Psoas muscle (tissue), 8 donors: ENCODE measurements around the gene CHCHD4. TPM values are rescaled to one million over a fixed set of nuclear protein-coding genes. Genes with fewer than 3 reads are reported as not detected.
A peak's percentile ranks its signal among the peaks of the same experiment; 100 is the strongest.

Source experiments
- ATAC-seq, 4 donors: fragments of 200-7000 bp; cut with Tn5 transposase; one replicate each; pipeline ENCODE4 v1.9.1; 2020; ENCODE audit warnings: moderate library complexity in 3 of 4, mild to moderate bottlenecking in 2 of 4
- DNase-seq, 2 donors: peaks; one replicate each; pipeline ENCODE4 v3.0.0-alpha.2; 2020
- H3K27ac ChIP-seq: fragments of 200-600 bp; one replicate; pipeline ENCODE4 v1.8.0; 2022
- H3K27me3 ChIP-seq, 3 donors: fragments of 200-600 bp in 1 of 3; one replicate each; pipeline versions ENCODE4 v1.6.1 to v1.8.0; 2013 to 2022; ENCODE audit warnings: low read length in 2 of 3, mild to moderate bottlenecking in 2 of 3, moderate library complexity in 1 of 3; ENCODE audit not compliant: insufficient read depth in 3 of 3
- H3K36me3 ChIP-seq, 2 donors: fragments of 200-600 bp in 1 of 2; one replicate each; pipeline versions ENCODE4 v1.6.1 to v1.8.0; 2013 to 2022; ENCODE audit warnings: low read depth in 1 of 2, mild to moderate bottlenecking in 1 of 2, moderate library complexity in 1 of 2; ENCODE audit not compliant: insufficient read depth in 1 of 2
- H3K4me1 ChIP-seq: fragments of 200-600 bp; one replicate; pipeline ENCODE4 v1.8.0; 2022
- H3K4me3 ChIP-seq: fragments of 200-600 bp; one replicate; pipeline ENCODE4 v1.8.0; 2022; ENCODE audit warnings: mild to moderate bottlenecking
- H3K9me3 ChIP-seq: fragments of 200-600 bp; one replicate; pipeline ENCODE4 v1.8.0; 2022
- WGBS, 3 donors: extraction: QIAGEN DNeasy Blood & Tissue Kit; methylation state at CpG; one replicate each; pipeline versions ENCODE4 v1.1.6 to v1.1.7; 2013; 5-methylcytosine and 5-hydroxymethylcytosine counted together
- intact Hi-C, 2 donors: fragments of 100-400 bp; cut with DNase I; formaldehyde crosslinking; loops; one replicate each; pipeline versions ENCODE4 v1.11.0 to v1.14.2; 2022
- polyA plus RNA-seq, 3 donors: library from polyadenylated mRNA; stranded (reverse); fragments of 200-250 nt; gene quantifications; one replicate each; pipeline ENCODE4 v1.2.3, GENCODE V29; 2013
- total RNA-seq, 4 donors: library from RNA; stranded (reverse); fragmentation: NEBNext Ultra II Directional in 2 of 4; extraction: Animal tissue kit (Norgen Biotek cat#: 25700) in 2 of 4; gene quantifications; one replicate each; pipeline versions ENCODE4 v1.2.1 to v1.2.4, GENCODE V29; 2021 to 2023
- TF ChIP-seq, protein P1 (sequence below): fragments of 200-600 bp; IDR thresholded peaks from one replicate; pipeline ENCODE4 v1.8.0; 2022; ENCODE audit warnings: antibody characterized with exemption
- donor health status: healthy with polysubstance abuse.
- donor health status: DM: no; HTN: no; CAD: no; lungs with moderate emphysema.
- donor health status: Bipolar disorder and iron deficiency.
- donor health status: healthy.
- donor health status: DM: yes; HTN: yes; CAD: no.
- donor health status: DM: no; HTN: no; CAD: no.
- donor health status: DM: no; HTN: no; CAD: no.
- donor health status: DM: yes; HTN: yes; CAD: no.

CHCHD4 gene
- total and polyA plus RNA-seq, 7 donors = 18.5 to 55.4 (median 26.8) TPM

DNA sequence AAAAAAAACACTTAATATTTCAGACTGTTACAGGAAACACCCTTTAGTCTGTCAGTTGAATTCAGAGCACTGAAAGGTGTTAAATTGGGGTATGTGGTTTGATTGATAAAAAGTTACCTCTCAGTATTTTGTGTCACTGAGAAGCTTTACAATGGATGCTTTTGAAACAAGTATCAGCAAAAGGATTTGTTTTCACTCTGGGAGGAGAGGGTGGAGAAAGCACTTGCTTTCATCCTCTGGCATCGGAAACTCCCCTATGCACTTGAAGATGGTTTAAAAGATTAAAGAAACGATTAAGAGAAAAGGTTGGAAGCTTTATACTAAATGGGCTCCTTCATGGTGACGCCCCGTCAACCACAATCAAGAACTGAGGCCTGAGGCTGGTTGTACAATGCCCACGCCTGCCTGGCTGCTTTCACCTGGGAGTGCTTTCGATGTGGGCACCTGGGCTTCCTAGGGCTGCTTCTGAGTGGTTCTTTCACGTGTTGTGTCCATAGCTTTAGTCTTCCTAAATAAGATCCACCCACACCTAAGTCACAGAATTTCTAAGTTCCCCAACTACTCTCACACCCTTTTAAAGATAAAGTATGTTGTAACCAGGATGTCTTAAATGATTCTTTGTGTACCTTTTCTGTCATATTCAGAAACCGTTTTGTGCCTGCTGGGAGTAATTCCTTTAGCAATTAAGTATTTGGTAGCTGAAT is 18.0 kb upstream of the CHCHD4 start:
- no peaks in the 10 kb centered on the region for H3K27me3 ChIP-seq
- intact Hi-C loops = loop anchor here in 1 of 2 donors (5.0 kb wide), 1 partner anchor 35 kb away; the partner anchor contains the start of genes LSM3 and XPC
- no peaks in the 10 kb centered on the region for H3K9me3 ChIP-seq
- no peak overlapping the region for H3K4me3 ChIP-seq
- H3K36me3 ChIP-seq = peaks cover 0 to 81% of the 10 kb centered on the region in 2 donors
- 82 to 89% (median 86%) methylated on average over 8 of the region's 8 CpGs for WGBS, 3 donors
- DNase-seq (no peak), ATAC-seq (no peak)
- H3K27ac ChIP-seq = peak overlapping the region; percentile 79
- TF ChIP-seq, protein P1, sequence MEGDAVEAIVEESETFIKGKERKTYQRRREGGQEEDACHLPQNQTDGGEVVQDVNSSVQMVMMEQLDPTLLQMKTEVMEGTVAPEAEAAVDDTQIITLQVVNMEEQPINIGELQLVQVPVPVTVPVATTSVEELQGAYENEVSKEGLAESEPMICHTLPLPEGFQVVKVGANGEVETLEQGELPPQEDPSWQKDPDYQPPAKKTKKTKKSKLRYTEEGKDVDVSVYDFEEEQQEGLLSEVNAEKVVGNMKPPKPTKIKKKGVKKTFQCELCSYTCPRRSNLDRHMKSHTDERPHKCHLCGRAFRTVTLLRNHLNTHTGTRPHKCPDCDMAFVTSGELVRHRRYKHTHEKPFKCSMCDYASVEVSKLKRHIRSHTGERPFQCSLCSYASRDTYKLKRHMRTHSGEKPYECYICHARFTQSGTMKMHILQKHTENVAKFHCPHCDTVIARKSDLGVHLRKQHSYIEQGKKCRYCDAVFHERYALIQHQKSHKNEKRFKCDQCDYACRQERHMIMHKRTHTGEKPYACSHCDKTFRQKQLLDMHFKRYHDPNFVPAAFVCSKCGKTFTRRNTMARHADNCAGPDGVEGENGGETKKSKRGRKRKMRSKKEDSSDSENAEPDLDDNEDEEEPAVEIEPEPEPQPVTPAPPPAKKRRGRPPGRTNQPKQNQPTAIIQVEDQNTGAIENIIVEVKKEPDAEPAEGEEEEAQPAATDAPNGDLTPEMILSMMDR = no peak
- H3K4me1 ChIP-seq = peaks cover 39% of the 10 kb centered on the region

DNA sequence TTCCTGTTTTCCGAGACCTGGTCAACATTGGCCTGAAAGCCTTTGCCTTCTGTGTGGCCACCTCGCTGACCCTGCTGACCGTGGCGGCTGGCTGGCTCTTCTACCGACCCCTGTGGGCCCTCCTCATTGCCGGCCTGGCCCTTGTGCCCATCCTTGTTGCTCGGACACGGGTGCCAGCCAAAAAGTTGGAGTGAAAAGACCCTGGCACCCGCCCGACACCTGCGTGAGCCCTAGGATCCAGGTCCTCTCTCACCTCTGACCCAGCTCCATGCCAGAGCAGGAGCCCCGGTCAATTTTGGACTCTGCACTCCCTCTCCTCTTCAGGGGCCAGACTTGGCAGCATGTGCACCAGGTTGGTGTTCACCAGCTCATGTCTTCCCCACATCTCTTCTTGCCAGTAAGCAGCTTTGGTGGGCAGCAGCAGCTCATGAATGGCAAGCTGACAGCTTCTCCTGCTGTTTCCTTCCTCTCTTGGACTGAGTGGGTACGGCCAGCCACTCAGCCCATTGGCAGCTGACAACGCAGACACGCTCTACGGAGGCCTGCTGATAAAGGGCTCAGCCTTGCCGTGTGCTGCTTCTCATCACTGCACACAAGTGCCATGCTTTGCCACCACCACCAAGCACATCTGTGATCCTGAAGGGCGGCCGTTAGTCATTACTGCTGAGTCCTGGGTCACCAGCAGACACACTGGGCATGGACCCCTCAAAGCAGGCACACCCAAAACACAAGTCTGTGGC is 17.1 kb upstream of the CHCHD4 start:
- Histone ChIP-seq H3K27ac (peak overlapping the region; percentile 46), H3K36me3 (peaks cover 0 to 80% of the 10 kb centered on the region in 2 donors), H3K4me1 (peaks cover 46% of the 10 kb centered on the region), H3K27me3 (no peaks in the 10 kb centered on the region), H3K4me3 (no peak overlapping the region), H3K9me3 (no peaks in the 10 kb centered on the region)
- ATAC-seq = no peak
- no peak for DNase-seq
- intact Hi-C loops = loop anchor here in 1 of 2 donors (5.0 kb wide), 1 partner anchor 36 kb away; the partner anchor contains the start of genes LSM3 and XPC
- TF ChIP-seq, protein P1 = no peak
- WGBS, 3 donors = 78 to 85% (median 82%) methylated on average over 19 of the region's 19 CpGs

DNA sequence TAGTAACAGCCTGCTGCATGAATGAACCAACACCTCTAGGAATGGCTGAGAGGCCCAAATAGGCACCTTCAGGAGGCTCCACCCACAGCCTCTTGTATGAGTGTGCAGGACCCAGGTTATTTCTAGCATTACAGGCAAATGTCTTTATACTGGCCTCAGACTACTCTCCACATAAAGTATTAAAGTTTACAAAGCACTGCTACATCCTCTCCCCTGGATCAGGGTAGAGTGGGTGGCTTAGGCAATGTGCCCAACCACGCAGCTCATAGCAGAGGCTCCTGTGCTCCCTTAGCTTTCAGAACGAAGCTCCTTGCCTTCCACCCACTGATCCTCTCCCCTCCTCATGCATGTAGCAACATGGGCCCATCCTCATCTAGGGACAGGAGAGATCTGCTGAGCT is 16.5 kb upstream of the CHCHD4 start:
- ATAC-seq (peak in 2 of 4 donors; percentile 19 to 28), DNase-seq (no peak)
- intact Hi-C loops = loop anchor here in 1 of 2 donors (5.0 kb wide), 1 partner anchor 36 kb away; the partner anchor contains the start of genes LSM3 and XPC
- Histone ChIP-seq H3K9me3 (no peaks in the 10 kb centered on the region), H3K4me3 (no peak overlapping the region), H3K27me3 (no peaks in the 10 kb centered on the region), H3K27ac (peak overlapping the region; percentile 46), H3K4me1 (peaks cover 52% of the 10 kb centered on the region), H3K36me3 (peaks cover 0 to 80% of the 10 kb centered on the region in 2 donors)
- TF ChIP-seq, protein P1 = no peak
- 31 to 76% (median 60%) methylated on average over 2 of the region's 2 CpGs for WGBS, 3 donors

DNA sequence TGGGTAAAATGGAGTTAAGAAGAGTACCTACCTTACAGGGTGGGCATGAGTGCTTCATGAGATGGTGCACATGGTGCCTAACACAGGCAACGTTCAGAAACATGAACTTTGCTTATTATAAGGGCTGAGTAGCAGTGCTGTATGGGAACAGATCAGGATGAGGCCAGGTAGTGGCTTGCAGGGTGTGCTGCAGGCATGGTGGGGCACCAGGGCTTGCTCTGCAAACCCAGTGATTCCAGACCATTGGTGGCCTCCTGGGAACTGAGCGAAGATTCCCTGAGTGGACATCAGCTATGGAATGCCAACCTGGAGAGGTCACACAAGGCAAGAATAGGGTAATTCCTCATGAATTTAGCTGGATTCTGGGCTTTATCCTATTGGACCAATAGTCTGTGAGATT is 16.0 kb upstream of the CHCHD4 start:
- Histone ChIP-seq H3K4me1 (peaks cover 52% of the 10 kb centered on the region), H3K9me3 (no peaks in the 10 kb centered on the region), H3K36me3 (peaks cover 0 to 80% of the 10 kb centered on the region in 2 donors), H3K4me3 (no peak overlapping the region), H3K27ac (peak overlapping the region; percentile 46), H3K27me3 (no peaks in the 10 kb centered on the region)
- DNase-seq (no peak), ATAC-seq (no peak)
- intact Hi-C loops = loop anchor here in 1 of 2 donors (5.0 kb wide), 1 partner anchor 37 kb away; the partner anchor contains the start of genes LSM3 and XPC
- TF ChIP-seq, protein P1 = no peak
- WGBS, 3 donors = 53 to 79% (median 68%) methylated on average over 2 of the region's 2 CpGs
